HUDEP-2 (cell line): ENCODE measurements around the gene DIP2C.
"Not testable (repeated sequence)": the region's sequence is repeated elsewhere in the genome, so short reads cannot be mapped to it uniquely, and the experiment has no call there.

ENCODE experiments used
- DNase-seq, 76 experiments: peaks; one replicate each; lab custom pipeline; 2025; ENCODE audit not compliant: unreplicated experiment in 76 of 76; lab: John Stamatoyannopoulos, UW

DIP2C gene

DNA sequence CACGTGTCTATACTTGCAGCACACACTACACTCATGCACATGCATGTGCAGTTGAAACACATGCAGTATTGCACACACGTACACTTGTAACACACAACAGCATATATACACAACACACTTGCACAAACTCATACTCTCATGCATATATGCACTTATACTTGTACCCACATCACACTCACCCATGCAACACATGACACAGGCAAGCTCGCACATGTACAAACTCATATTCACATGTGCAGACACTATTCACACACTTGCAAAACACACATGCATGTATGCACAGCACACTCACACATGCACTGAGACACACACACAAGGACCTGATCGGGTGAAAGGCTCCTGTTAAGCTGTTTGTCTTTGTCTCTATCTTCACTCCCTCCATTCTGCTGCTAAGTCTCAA is 384.4 kb downstream of the DIP2C start:
- DNase-seq, result no peak

- no peak for DNase-seq
Measured at GRCh38 chr10:301536-301935, 387.9 kb downstream of the DIP2C start.

DNA sequence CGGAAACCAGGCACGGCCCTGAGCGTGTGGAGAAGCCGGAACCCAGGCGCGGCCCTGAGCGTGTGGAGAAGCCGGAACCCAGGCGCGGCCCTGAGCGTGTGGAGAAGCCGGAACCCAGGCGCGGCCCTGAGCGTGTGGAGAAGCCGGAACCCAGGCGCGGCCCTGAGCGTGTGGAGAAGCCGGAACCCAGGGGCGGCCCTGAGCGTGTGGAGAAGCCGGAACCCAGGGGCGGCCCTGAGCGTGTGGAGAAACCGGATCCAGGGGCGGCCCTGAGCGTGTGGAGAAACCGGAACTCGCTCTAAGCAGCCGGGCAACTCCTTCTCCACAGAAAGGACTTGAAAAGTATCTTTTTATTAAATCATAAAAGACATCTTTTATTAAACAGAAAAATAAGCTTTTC is 388.9 kb downstream of the DIP2C start:
- DNase-seq, result not testable (repeated sequence)

DNA sequence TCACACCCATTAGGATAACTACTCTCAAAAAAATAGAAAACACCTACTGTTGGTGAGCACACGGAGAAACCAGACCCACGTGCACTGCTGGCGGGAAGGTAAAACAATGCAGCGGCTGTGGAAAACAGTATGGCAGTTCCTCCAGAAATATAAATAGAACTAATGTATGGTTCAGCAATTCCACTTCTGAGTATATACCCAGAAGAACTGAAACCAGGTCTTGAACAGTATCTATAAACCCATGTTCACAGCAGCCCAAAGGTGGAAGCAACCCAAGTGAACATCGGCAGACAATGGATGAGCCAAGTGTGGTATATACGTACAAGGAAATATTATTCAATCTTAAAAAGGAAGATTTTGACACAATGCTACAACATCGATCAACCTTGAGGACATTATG is 389.5 kb downstream of the DIP2C start:
- no peak for DNase-seq

- no peak for DNase-seq
Measured at GRCh38 chr10:299512-299911, 390.0 kb downstream of the DIP2C start.

GRCh38 chr10:298033-298432 is 391.4 kb downstream of the DIP2C start:
- no peak for DNase-seq

DNA sequence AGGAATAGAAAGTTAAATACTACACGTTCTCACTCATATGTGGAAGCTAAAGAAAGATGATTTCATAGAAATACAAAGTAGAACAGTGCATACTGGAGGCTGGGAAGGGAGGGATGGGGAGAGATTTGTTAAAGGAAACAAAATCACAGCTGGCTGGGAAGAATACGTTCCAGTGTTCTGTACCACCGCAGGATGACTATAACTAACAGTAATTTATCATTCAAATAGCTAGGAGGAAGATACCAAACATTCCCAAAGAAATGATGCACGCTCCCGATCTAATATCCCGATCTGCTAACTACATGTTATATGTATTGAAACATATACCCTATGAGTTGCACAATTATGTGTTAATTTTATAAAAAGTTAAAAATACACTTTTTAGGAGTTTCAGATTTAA is 391.9 kb downstream of the DIP2C start:
- no peak for DNase-seq

GRCh38 chr10:293636-294035 is 395.8 kb downstream of the DIP2C start:
- DNase-seq, result no peak

- DNase-seq, result no peak
Measured at GRCh38 chr10:290026-290725, 399.3 kb downstream of the DIP2C start.

DNA sequence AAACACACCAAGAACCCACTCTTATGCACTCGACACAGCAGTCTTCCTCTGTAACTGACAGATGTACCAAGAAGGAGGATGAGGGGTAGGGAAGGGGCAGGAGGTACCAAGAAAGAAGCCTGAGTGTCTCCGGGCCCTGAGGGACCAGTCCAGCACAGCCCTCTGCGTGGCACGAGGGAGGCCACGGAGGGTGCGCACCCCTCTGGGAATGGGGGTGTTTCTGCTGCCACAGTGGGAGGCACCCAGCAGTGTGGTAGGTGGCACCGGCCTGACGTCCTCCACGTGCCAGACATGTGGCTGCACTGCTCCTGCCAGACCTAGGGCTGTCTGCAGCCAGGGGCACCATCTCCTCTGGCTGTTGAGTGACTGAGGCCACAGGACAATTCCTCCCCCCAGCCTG is 399.9 kb downstream of the DIP2C start:
- DNase-seq, result no peak

GRCh38 chr10:288316-289200 is 400.9 kb downstream of the DIP2C start:
- DNase-seq, result no peak

GRCh38 chr10:287814-288213 is 401.7 kb downstream of the DIP2C start:
- no peak for DNase-seq

- no peak for DNase-seq
Measured at GRCh38 chr10:287026-287709, 402.3 kb downstream of the DIP2C start.

DNA sequence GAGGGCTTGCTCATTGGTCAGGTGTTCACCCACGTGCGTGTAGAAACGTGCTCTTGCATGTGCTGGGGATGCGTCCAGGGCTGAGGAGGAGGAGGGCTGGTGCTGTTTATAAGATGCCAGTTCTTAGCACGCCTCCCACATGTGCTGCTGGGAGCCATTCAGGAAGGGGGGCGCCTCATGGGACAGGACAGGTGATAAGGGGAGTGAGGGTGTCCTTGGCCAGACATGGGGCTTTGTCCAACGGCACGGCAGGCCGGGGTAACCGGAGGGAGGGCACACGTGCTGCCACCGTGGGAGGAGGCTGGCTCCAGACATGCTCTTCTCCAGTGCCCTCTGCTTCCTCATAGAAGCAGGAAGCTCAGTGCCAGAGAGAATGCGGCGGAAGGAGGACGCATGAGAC is 404.3 kb downstream of the DIP2C start:
- no peak for DNase-seq

- no peak for DNase-seq
Measured at GRCh38 chr10:283916-284356, 405.5 kb downstream of the DIP2C start.

GRCh38 chr10:283140-283479 is 406.4 kb downstream of the DIP2C start:
- DNase-seq, result no peak

DNA sequence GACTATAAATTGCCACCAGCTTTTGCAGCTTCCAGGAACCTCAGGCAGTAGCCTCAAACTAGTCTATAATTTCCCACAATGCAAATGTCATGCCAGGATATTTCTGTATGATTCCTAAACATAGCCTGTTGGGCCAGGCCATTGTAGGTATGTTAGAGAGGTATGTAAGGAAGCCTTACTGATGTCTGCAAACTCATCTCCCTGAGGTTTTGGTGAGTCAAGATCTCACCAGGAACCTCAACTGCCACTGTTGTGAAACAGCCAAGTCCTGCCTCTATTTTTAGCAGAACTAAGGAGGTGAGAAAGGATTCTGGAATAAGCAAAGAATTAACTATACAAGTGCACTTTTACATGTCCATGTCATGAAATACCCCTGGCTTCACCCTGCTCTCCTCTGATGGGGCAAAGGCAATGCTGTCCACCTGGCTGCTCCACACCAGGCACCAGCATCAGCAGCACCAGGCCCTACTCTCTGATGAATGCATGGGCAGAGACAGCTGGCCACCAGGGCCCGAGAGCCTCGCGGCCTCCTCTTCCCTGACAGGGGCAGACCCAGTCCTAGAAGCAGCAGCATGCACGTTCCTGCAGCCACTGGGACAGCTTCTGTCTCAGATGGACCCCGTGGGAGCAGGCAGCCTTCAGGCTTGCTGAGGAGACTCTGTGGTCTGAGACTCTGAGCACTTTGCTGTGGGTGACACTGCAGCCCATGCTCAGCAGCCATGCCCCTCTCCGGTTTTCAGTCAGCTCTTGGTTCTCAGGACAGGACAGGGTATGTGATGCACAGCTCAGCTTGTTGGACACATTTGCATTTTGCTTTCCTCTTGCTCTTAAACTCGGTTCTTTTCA is 407.0 kb downstream of the DIP2C start:
- no peak for DNase-seq

DNA sequence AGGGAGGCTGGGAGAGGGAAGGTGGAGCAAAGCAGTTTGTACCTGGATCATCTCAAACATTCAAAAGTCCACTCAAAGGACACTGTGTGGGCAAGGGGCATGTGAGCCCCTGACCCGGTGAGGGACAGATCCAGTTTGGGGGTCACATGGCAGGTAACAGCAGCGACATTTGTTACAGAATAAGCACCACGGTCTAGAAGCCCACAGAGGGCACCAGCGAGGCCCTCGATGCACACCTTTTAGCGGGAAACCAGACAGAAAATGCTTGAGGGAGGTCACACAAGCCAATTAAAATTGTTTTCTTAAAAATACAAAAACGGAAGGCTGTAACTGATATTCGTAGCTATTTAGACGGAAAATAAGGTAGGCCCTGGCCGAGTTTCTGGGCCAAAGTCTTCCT is 409.8 kb downstream of the DIP2C start:
- DNase-seq, result no peak

GRCh38 chr10:279232-279631 is 410.2 kb downstream of the DIP2C start:
- DNase-seq, result no peak

DNA sequence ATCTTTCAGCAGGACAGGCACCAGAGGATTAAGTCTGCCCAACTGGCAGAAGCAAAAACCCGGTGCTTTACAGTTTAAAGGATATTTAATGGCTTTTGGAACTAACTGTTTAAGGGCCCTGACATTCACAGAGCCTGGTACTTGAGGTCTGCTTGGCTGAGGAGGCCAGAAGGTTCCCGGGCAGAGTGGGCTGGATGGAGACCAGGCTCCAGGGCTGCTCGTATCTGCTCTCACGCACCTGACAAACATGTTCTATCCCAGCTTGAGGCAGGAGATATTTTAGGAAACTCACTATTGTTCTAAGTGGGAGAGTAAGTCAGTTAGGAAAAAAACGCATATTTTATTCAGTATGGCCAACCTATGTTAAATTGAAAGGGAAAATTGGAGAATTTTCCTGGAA is 410.8 kb downstream of the DIP2C start:
- DNase-seq, result no peak

DNA sequence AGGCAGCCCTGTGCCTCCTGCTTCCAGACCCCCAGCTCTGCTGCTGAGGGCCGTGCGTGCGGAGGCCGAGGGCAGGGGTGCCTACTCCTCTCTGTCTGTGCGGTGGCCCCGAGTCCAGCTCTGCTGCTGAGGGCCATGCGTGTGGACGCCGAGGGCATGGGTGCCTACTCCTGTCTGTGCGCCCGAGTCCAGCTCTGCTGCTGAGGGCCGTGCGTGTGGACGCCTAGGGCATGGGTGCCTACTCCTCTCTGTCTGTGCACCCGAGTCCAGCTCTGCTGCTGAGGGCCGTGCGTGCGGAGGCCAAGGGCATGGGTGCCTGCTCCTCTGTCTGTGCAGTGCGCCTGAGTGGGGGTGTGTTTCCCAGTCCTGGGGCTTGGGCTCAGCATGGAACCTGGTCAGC is 411.5 kb downstream of the DIP2C start:
- no peak for DNase-seq
